Measurements from ENCODE around the gene DCLK1.

DCLK1 gene

GRCh38 chr13:35747594-35747993, 383.6 kb downstream of the DCLK1 start:
- DNase-seq (ENCODE audit: low read depth) = no peak

GRCh38 chr13:35744566-35745178, 386.5 kb downstream of the DCLK1 start:
- DNase-seq (ENCODE audit: low read depth) = no peak

- no peak for DNase-seq (ENCODE audit: low read depth)
Observed at GRCh38 chr13:35744144-35744543, 387.0 kb downstream of the DCLK1 start.

- DNase-seq (ENCODE audit: low read depth) = no peak
Observed at GRCh38 chr13:35743165-35743564, 388.0 kb downstream of the DCLK1 start.

- DNase-seq (ENCODE audit: low read depth) = no peak
Observed at GRCh38 chr13:35741657-35742056, 389.5 kb downstream of the DCLK1 start.

GRCh38 chr13:35736876-35737275, 394.3 kb downstream of the DCLK1 start:
- DNase-seq (ENCODE audit: low read depth) = no peak

GRCh38 chr13:35733827-35734226, 397.4 kb downstream of the DCLK1 start:
- no peak for DNase-seq (ENCODE audit: low read depth)

GRCh38 chr13:35732565-35732964, 398.6 kb downstream of the DCLK1 start:
- no peak for DNase-seq (ENCODE audit: low read depth)

GRCh38 chr13:35731471-35731870, 399.7 kb downstream of the DCLK1 start:
- no peak for DNase-seq (ENCODE audit: low read depth)

GRCh38 chr13:35729926-35730627, 401.1 kb downstream of the DCLK1 start:
- DNase-seq (ENCODE audit: low read depth) = no peak

- no peak for DNase-seq (ENCODE audit: low read depth)
Observed at GRCh38 chr13:35727881-35728280, 403.3 kb downstream of the DCLK1 start.

GRCh38 chr13:35724446-35724845, 406.7 kb downstream of the DCLK1 start:
- DNase-seq (ENCODE audit: low read depth) = no peak

- no peak for DNase-seq (ENCODE audit: low read depth)
Observed at GRCh38 chr13:35723821-35724220, 407.4 kb downstream of the DCLK1 start.

- no peak for DNase-seq (ENCODE audit: low read depth)
Observed at GRCh38 chr13:35723053-35723461, 408.1 kb downstream of the DCLK1 start.

- no peak for DNase-seq (ENCODE audit: low read depth)
Observed at GRCh38 chr13:35722458-35723052, 408.6 kb downstream of the DCLK1 start.

- peak; percentile 5 for DNase-seq (ENCODE audit: low read depth)
Observed at GRCh38 chr13:35720690-35721554, 410.3 kb downstream of the DCLK1 start.

- DNase-seq (ENCODE audit: low read depth) = no peak
Observed at GRCh38 chr13:35720290-35720689, 410.9 kb downstream of the DCLK1 start.

Data from stimulated activated CD8-positive, alpha-beta memory T cell treated with anti-CD3 and anti-CD28 coated beads, Interleukin-15, amount 100 ng/mL, for 24 hours (primary cell).